A673 (cell line): Measurements from ENCODE around the gene RSPH4A. TPM values are rescaled to one million over a fixed set of nuclear protein-coding genes. Genes with fewer than 3 reads are reported as not detected.

Experiments used
- BruUV-seq: library from RNA; stranded (reverse); fragments of 400-500 nt; replicated peaks from 2 replicates; lab custom pipeline; 2021; lab: Mats Ljungman, UMichigan
- CTCF ChIA-PET: fragments of 300-600 bp; sonication (Branson Sonifier 250); formaldehyde crosslinking; loops from one replicate; lab custom pipeline; 2022; ENCODE audit warnings: antibody characterized with exemption; lab: Charles Lee
- POLR2A ChIA-PET: fragments of 300-600 bp; sonication (Branson Sonifier 250); formaldehyde crosslinking; loops from one replicate; lab custom pipeline; 2022; ENCODE audit warnings: antibody characterized with exemption; ENCODE audit not compliant: low non-redundant PET; lab: Charles Lee
- DNase-seq: peaks from one replicate; pipeline ENCODE4 v3.0.0-alpha.2; 2015; ENCODE audit warnings: low spot score
- H3K27ac ChIP-seq: fragments of 200-600 bp; sonication (generic); 2 replicates; pipeline ENCODE4 v1.5.1; 2016; ENCODE audit warnings: mixed run types, low read depth, mild to moderate bottlenecking, mixed read lengths, antibody characterized with exemption, low read length; ENCODE audit not compliant: poor library complexity, severe bottlenecking
- H3K27me3 ChIP-seq: fragments of 200-600 bp; sonication (generic); replicated peaks from 2 replicates; pipeline ENCODE4 v1.6.1; 2017; ENCODE audit warnings: mixed run types, low read depth, mild to moderate bottlenecking, mixed read lengths, antibody characterized with exemption, low read length; ENCODE audit not compliant: insufficient read depth, poor library complexity
- H3K36me3 ChIP-seq: fragments of 200-600 bp; sonication (generic); 2 replicates; pipeline ENCODE4 v1.6.1; 2016; ENCODE audit warnings: mixed run types, mild to moderate bottlenecking, mixed read lengths, antibody characterized with exemption, low read length; ENCODE audit not compliant: insufficient read depth, poor library complexity, severe bottlenecking
- H3K4me1 ChIP-seq: fragments of 200-600 bp; sonication (generic); 2 replicates; pipeline ENCODE4 v1.6.1; 2017; ENCODE audit warnings: mixed run types, mild to moderate bottlenecking, mixed read lengths, antibody characterized with exemption, low read length; ENCODE audit not compliant: insufficient read depth, poor library complexity, severe bottlenecking
- H3K4me3 ChIP-seq: fragments of 200-600 bp; sonication (generic); 2 replicates; pipeline ENCODE4 v1.5.1; 2016; ENCODE audit warnings: low read depth, mixed run types, mild to moderate bottlenecking, mixed read lengths, low read length; ENCODE audit not compliant: poor library complexity, severe bottlenecking
- H3K9me3 ChIP-seq: fragments of 200-600 bp; sonication (generic); 2 replicates; pipeline ENCODE4 v1.6.1; 2016; ENCODE audit warnings: mixed run types, low read depth, mild to moderate bottlenecking, mixed read lengths, antibody characterized with exemption, low read length; ENCODE audit not compliant: poor library complexity, severe bottlenecking
- CTCF ChIP-seq: fragments of 300-800, 200-600 bp; sonication (generic); conservative IDR thresholded peaks from 2 replicates; pipeline ENCODE4 v1.5.1; 2017; ENCODE audit warnings: low read depth, mild to moderate bottlenecking, antibody characterized with exemption, low read length, moderate library complexity, mixed read lengths
- EZH2 ChIP-seq: fragments of 200-600 bp; sonication (generic); IDR thresholded peaks from 2 replicates; pipeline ENCODE4 v1.6.1; 2017; ENCODE audit warnings: borderline replicate concordance, low read depth, mild to moderate bottlenecking, mixed read lengths, antibody characterized with exemption, low read length; ENCODE audit not compliant: poor library complexity, severe bottlenecking
- intact Hi-C: fragments of 100-400 bp; cut with micrococcal nuclease; formaldehyde crosslinking; loops from one replicate; pipeline ENCODE4 v1.10.0; 2022; ENCODE audit not compliant: unreplicated experiment
- total RNA-seq: library from RNA; stranded (reverse); gene quantifications from 2 replicates; pipeline ENCODE4 v1.2.3, GENCODE V29; 2021

The RSPH4A gene
- total RNA-seq, 1 experiment from 2014 or later: 0.26 TPM

GRCh38 chr6:116651916-116652315 is 35.6 kb downstream of the RSPH4A start:
- intact Hi-C loops: no loop called here
- no peak overlapping the region for H3K4me3 ChIP-seq
- no peak for DNase-seq
- no peaks in the 10 kb centered on the region for H3K4me1 ChIP-seq
- peaks cover 19% of the 10 kb centered on the region for H3K36me3 ChIP-seq
- no peaks in the 10 kb centered on the region for H3K27me3 ChIP-seq
- ChIA-PET CTCF (no interaction called here), POLR2A (no interaction called here)
- no TSS peak for BruUV-seq
- H3K9me3 ChIP-seq: no peaks in the 10 kb centered on the region
- TF ChIP-seq CTCF (no peak), EZH2 (no peak)
- H3K27ac ChIP-seq: no peak overlapping the region

GRCh38 chr6:116661594-116661993 is 45.3 kb downstream of the RSPH4A start:
- BruUV-seq: no TSS peak
- no peak for DNase-seq
- H3K4me1 ChIP-seq: peaks cover 16% of the 10 kb centered on the region
- no peaks in the 10 kb centered on the region for H3K9me3 ChIP-seq
- H3K36me3 ChIP-seq: no peaks in the 10 kb centered on the region
- ChIA-PET CTCF (no interaction called here), POLR2A (interaction anchor here (0.6 kb wide), 1 partner anchor 43 kb away, joined by 3 read pairs; no protein-coding TSS in a partner anchor)
- H3K27me3 ChIP-seq: no peaks in the 10 kb centered on the region
- H3K27ac ChIP-seq: no peak overlapping the region
- intact Hi-C loops: no loop called here
- no peak for TF ChIP-seq EZH2
- no peak for TF ChIP-seq CTCF
- H3K4me3 ChIP-seq: no peak overlapping the region

- Histone ChIP-seq H3K4me1 (peaks cover 18% of the 10 kb centered on the region), H3K27ac (no peak overlapping the region), H3K27me3 (no peaks in the 10 kb centered on the region), H3K36me3 (no peaks in the 10 kb centered on the region), H3K9me3 (no peaks in the 10 kb centered on the region), H3K4me3 (no peak overlapping the region)
- TF ChIP-seq CTCF (no peak), EZH2 (no peak)
- DNase-seq: no peak
- POLR2A ChIA-PET: no interaction called here
- CTCF ChIA-PET: no interaction called here
- BruUV-seq: no TSS peak
- intact Hi-C loops: no loop called here
Observed at GRCh38 chr6:116662202-116662601, 45.9 kb downstream of the RSPH4A start.
